ENCODE results near the gene C9orf78. TPM values are rescaled to one million over a fixed set of nuclear protein-coding genes. Genes with fewer than 3 reads are reported as not detected.

The C9orf78 gene
- total RNA-seq, 1 donor from 2014 or later = 74.7 TPM

DNA sequence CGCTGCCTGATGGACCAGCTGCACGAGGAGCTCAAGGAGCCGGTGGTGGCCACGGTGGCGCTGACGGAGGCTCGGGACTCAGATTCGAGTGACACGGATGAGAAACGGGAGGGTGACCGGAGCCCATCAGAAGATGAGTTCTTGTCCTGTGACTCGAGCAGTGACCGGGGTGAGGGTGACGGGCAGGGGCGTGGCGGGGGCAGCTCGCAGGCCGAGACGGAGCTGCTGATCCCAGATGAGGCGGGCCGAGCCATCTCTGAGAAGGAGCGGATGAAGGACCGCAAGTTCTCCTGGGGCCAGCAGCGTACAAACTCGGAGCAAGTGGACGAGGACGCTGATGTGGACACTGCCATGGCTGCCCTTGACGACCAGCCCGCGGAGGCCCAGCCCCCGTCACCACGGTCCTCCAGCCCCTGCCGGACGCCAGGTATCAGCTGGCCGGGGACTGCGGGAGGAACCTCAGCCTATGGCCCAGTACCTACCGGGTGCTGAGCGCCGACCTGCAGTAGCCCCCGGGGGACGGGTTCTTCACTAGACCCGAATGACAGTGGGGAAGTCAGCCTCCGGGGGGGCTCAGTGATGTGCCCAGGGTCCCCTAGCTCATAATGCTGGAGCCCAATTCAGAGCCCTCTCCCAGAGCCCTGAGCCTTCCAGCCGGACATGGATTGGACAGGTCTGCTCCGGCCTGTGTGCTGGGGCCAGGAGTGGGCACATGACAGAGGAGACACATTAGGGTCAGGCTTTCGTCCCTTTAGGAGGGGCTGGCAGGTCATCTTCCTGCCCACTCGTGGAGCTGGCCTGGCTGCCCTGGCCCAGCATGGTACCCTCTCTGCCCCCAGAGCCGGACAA is 33.2 kb upstream of the C9orf78 start:
- intact Hi-C loops (cut with micrococcal nuclease) = loop anchor here (5.0 kb wide), 1 partner anchor 66 kb away; the partner anchor contains the start of gene TOR1B

- intact Hi-C loops (cut with micrococcal nuclease) = loop anchor here (5.0 kb wide), 1 partner anchor 65 kb away; the partner anchor contains the start of gene TOR1B
These were observed 32.3 kb upstream of the C9orf78 start for GRCh38 chr9:129867136-129868022.

- intact Hi-C loops (cut with micrococcal nuclease) = loop anchor here (5.0 kb wide), 1 partner anchor 64 kb away; the partner anchor contains the start of gene TOR1B
These were observed 31.5 kb upstream of the C9orf78 start for GRCh38 chr9:129866394-129867135.

DNA sequence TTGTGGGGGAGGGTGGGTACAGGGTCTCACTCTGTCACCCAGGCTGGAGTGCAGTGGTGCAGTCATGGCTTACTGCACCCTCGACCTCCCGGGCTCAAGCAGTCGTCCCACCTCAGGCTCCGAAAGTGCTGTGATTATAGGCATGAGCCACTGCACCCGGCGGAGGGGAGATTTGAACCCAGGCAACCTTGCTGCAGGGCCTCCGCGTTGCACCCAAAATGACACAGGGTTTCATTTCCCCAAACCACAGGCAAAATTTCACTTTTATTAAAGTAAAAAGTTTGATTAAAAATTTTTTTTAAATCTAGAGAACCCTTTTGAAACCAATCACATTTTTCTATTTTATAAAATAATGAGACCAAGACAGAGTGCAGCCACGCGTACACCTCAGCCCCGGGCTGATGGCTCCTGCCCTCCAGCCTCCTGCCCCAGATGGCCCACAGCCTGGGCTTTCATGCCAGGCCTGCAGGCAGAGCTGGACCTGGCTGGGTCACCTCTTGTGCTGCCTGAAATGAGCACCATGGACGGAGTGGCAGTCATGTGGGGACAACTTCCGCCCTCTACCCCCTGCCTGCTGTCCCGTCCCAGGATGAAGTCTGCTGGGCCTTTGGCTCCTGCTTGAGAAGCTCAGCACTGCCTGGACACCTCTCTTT is 30.7 kb upstream of the C9orf78 start:
- intact Hi-C loops (cut with micrococcal nuclease) = loop anchor here (5.0 kb wide), 1 partner anchor 63 kb away; the partner anchor contains the start of gene TOR1B

DNA sequence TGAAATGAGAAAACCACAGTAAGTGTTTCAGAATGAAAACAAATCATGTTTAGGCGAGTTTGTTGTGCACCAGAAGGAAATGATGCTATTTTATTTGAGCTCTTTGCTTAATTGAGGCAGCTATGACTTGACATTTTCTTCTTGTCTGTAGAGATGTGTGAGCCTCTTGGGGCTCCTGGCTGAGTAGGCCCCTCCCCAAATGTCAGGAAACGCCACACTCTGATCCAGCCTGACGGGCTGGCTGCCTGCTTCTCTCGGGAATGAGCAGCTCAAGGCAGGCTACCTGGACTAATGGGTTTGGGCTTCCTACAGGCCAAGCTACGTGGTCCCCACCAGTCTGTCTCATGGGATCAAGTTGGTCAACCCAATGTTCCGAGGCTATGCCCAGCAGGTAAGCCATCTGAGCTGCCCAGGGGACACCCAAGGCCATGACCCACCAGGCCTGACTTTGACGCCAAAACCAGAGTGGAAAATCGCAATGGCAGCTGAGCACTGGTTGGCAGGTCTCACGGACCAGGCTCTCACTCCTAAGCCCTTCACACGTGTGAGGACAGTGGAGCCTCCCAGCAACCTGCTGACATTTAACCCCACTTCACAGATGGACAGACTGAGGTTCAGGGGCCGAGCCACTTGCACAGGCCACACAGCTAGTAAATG is 30.0 kb upstream of the C9orf78 start:
- intact Hi-C loops (cut with micrococcal nuclease) = loop anchor here (5.0 kb wide), 1 partner anchor 63 kb away; the partner anchor contains the start of gene TOR1B

- intact Hi-C loops (cut with micrococcal nuclease) = loop anchor here (1.0 kb wide), 1 partner anchor 28 kb away; the partner anchor contains the start of genes C9orf78 and USP20
These were observed 28.1 kb upstream of the C9orf78 start for GRCh38 chr9:129863059-129863690.

DNA sequence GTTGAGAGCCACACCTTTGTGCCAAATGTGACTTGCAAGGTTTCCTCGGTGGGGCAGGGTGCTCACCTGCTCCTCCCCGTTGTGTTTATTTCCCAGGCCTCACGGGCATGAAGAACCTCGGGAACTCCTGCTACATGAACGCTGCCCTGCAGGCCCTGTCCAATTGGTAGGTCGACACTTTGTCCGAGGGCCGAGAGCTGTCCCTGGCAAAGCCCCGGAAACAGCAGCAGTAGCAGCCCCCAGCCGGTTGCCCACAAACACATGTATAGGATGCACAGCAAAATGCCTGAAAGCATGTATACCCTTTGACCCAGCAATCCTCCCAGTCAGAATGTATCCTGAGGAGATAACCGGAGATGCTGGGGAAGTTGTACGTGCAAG is 26.4 kb upstream of the C9orf78 start:
- intact Hi-C loops (cut with micrococcal nuclease) = no loop called here

- intact Hi-C loops (cut with micrococcal nuclease) = no loop called here
These were observed 25.8 kb upstream of the C9orf78 start for GRCh38 chr9:129860653-129861446.

DNA sequence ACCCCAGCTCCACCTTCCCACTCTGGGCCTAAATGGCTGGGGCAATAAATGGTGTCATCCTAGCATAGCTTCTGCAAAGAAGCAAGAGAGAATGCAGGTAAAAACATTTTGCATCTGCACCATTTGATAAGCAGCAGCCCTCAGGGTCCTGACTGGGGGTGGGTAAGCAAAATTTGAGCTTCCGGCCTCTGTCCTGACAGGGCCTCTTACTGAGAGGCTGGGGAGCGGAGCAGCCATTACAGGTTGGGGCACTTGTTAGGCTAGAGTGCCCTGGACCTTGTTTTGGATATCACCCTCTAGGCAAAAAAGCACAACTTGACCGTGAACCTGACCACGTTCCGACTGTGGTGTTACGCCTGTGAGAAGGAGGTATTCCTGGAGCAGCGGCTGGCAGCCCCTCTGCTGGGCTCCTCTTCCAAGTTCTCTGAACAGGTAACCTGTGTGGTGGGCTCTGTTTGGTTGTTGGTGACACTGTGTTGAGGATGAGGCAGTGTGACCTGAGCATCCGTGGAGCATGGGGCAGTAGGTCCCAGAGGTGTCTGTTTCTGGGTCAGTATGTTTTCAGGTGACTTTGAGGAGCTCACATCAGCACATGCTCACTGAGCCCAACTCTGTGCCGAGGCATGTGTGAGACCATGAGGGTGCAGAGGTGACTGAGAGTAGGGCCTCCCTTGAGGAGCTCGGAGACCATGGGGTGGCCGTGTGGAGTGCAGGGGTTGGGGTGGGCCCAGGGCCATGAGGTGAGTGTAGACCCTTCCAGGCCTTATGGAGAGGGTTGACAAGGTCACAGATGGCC is 23.3 kb upstream of the C9orf78 start:
- intact Hi-C loops (cut with micrococcal nuclease) = no loop called here

GRCh38 chr9:129857207-129857606 is 22.1 kb upstream of the C9orf78 start:
- intact Hi-C loops (cut with micrococcal nuclease) = no loop called here

DNA sequence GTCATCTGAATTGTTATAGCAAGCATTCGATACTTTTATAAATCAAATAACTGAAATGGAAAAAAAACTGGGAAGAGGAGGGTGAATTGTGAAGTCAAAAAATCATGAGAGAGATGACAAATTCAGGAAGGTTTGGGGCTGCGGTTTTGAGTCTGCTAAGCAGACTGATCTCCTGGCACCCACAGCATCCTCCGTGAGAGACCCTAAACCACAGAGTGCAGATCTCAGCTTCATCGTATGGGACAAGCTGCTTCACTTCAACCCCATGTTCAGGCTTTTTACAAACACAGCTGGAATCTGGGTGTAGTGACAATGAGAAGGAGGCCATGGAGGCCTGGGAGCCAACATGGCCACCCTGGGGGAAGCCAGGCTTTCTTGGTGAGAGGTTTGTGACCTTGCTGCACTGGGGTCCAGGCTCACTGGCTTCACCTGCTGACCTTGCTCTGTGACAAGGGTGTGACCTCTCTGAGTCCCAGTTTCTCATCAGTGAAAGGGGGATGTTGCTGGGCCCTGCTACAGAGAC is 19.6 kb upstream of the C9orf78 start:
- intact Hi-C loops (cut with micrococcal nuclease) = no loop called here

DNA sequence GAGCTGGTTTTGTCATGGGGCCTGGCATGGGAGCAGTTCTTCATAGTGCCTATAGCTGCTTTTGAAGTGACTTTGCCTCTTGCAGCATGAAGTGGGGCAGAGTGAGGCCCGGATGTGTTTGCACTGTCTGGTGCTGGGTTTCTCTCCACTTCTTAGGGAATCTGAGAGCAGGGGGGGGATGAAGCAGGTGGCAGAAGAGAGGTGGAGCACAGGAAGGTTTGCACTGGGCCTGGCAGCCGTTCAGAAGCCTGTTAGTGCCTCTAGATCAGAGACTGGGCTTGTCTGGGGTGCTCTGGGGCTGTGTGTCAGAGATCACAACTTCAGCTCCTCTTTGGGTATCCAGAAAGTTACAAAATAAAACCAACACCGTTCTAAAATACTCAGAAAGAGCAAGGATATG is 18.5 kb upstream of the C9orf78 start:
- intact Hi-C loops (cut with micrococcal nuclease) = no loop called here

DNA sequence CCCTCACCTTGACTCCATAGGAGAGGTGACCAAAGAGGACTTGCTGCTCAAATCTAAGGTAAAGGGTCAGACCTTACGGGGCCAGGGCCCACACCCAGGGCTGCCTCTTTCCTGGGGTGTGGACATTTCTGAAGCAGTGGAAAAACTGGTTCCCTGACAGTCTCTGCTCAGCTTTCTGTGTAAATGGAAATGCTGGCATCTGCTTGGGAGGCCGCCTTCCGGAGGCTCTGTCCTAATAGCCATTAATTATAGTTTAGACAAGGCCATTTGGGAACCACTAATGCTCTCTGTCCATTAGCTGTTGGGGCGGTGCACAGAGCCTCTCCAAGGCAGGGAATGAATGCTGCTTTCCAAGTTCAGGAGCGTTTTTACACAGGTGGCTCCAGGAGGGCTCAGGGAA is 17.5 kb upstream of the C9orf78 start:
- intact Hi-C loops (cut with micrococcal nuclease) = no loop called here

- intact Hi-C loops (cut with micrococcal nuclease) = no loop called here
These were observed 16.7 kb upstream of the C9orf78 start for GRCh38 chr9:129851821-129852220.

DNA sequence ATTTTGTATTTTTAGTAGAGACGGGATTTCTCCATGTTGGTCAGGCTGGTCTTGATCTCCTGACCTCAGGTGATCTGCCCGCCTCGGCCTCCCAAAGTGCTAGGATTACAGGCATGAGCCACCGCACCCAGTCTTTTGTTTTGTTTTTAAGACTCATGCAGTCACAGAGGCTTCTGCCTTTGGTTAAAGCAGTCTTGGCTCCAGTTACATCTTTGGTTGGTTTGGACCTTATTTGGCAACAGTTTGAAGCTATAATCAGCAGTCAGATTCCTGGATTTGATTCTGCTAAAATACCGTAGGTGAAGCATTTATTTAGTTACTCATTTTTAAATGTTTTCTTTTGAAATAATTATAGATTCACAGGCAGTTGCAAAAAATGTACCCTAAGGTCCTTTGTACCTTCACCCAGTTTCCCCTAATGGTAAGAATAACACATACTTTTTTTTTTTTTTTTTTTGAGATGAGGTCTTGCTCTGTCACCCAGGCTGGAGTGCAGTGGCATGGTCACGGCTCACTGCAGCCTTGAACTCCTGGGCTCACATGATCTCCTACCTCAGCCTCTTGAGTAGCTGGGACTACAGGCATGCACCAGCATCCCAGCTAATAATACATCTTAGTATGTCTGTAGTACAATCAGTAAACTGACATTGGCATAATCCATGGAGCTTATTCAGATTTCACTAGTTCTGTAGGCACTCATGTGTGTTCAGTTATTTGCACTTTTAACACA is 15.9 kb upstream of the C9orf78 start:
- intact Hi-C loops (cut with micrococcal nuclease) = no loop called here

- intact Hi-C loops (cut with micrococcal nuclease) = no loop called here
These were observed 14.8 kb upstream of the C9orf78 start for GRCh38 chr9:129849901-129850300.
